Fibroblast of lung (primary cell): ENCODE measurements around the gene ZBTB34. TPM values are rescaled to one million over a fixed set of nuclear protein-coding genes. Genes with fewer than 3 reads are reported as not detected.
A peak's percentile ranks its signal among the peaks of the same experiment; 100 is the strongest.

Source experiments
- DNase-seq, 2 donors: peaks; one replicate each; pipeline versions ENCODE4 v3.0.0 to v3.0.0-alpha.2; 2010; ENCODE audit warnings: low read depth in 2 of 2
- H2AFZ ChIP-seq: 2 replicates; pipeline ENCODE4 v1.5.1; 2012; ENCODE audit warnings: low read length, control low read depth, inconsistent platforms
- H3K27ac ChIP-seq: 2 replicates; pipeline ENCODE4 v1.5.1; 2011; ENCODE audit warnings: low read length, control low read depth; ENCODE audit not compliant: insufficient read depth
- H3K27me3 ChIP-seq: 2 replicates; pipeline ENCODE4 v1.5.1; 2011; ENCODE audit warnings: mild to moderate bottlenecking, low read length; ENCODE audit not compliant: control insufficient read depth, insufficient read depth
- H3K36me3 ChIP-seq: 2 replicates; pipeline ENCODE4 v1.5.1; 2011; ENCODE audit warnings: low read length; ENCODE audit not compliant: control insufficient read depth, insufficient read depth
- H3K4me1 ChIP-seq: 2 replicates; pipeline ENCODE4 v1.5.1; 2011; ENCODE audit warnings: low read length; ENCODE audit not compliant: control insufficient read depth, insufficient read depth; ENCODE audit errors: extremely low read depth
- H3K4me2 ChIP-seq: 2 replicates; pipeline ENCODE4 v1.5.1; 2011; ENCODE audit warnings: low read length, control low read depth; ENCODE audit not compliant: insufficient read depth; ENCODE audit errors: extremely low read depth
- H3K4me3 ChIP-seq, 4 experiments: fragments of 200-600 bp in 1 of 4; sonication (generic) in 1 of 4; replicated peaks in 1 of 4; 2 replicates each; pipeline ENCODE4 v1.5.1; 2011 to 2016; ENCODE audit warnings: low read length in 4 of 4, low read depth in 3 of 4, mild to moderate bottlenecking in 3 of 4, control low read depth in 2 of 4, inconsistent platforms in 1 of 4, mixed read lengths in 1 of 4; ENCODE audit not compliant: insufficient read depth in 1 of 4; ENCODE audit errors: control extremely low read depth in 1 of 4
- H3K79me2 ChIP-seq: 2 replicates; pipeline ENCODE4 v1.5.1; 2012; ENCODE audit warnings: mild to moderate bottlenecking, low read length, inconsistent platforms; ENCODE audit not compliant: control insufficient read depth, insufficient read depth
- H3K9ac ChIP-seq: 2 replicates; pipeline ENCODE4 v1.5.1; 2011; ENCODE audit warnings: mild to moderate bottlenecking, low read length, control low read depth; ENCODE audit not compliant: insufficient read depth
- H3K9me3 ChIP-seq: 2 replicates; pipeline ENCODE4 v1.5.1; 2012; ENCODE audit warnings: low read depth, low read length; ENCODE audit not compliant: control insufficient read depth, insufficient read depth
- H4K20me1 ChIP-seq: 2 replicates; pipeline ENCODE4 v1.5.1; 2011; ENCODE audit warnings: low read length; ENCODE audit not compliant: control insufficient read depth, insufficient read depth; ENCODE audit errors: extremely low read depth
- EZH2 ChIP-seq: IDR thresholded peaks from 2 replicates; pipeline ENCODE4 v1.5.1; 2012; ENCODE audit warnings: low read length, control low read depth, mild to moderate bottlenecking; ENCODE audit errors: missing control alignments
- polyA plus RNA-seq, 2 donors: library from polyadenylated mRNA; depleted of rRNA in 1 of 2; stranded (reverse) in 1 of 2; unstranded in 1 of 2; fragments of >200 nt; gene quantifications; 2 replicates each; pipeline ENCODE4 v1.2.1, GENCODE V29; 2011 to 2012; ENCODE audit warnings: missing spikeins in 1 of 2
- total RNA-seq: library from RNA; depleted of rRNA; stranded (reverse); fragments of >200 nt; gene quantifications from 2 replicates; pipeline ENCODE4 v1.2.1, GENCODE V29; 2014
- TF ChIP-seq, protein P1 (sequence below), 2 donors: IDR thresholded peaks in 1 of 2; conservative IDR thresholded peaks in 1 of 2; 1 replicate in 1 of 2; 2 replicates in 1 of 2; pipeline ENCODE4 v1.5.1; 2011 to 2012; ENCODE audit warnings: low read length in 2 of 2, control low read depth in 1 of 2, inconsistent platforms in 1 of 2, low read depth in 1 of 2, mild to moderate bottlenecking in 1 of 2

ZBTB34 gene
- total and polyA plus RNA-seq, 2 donors (not counting 1 experiment from before 2014, with no cell fraction given): 6.8 to 7.0 TPM

DNA sequence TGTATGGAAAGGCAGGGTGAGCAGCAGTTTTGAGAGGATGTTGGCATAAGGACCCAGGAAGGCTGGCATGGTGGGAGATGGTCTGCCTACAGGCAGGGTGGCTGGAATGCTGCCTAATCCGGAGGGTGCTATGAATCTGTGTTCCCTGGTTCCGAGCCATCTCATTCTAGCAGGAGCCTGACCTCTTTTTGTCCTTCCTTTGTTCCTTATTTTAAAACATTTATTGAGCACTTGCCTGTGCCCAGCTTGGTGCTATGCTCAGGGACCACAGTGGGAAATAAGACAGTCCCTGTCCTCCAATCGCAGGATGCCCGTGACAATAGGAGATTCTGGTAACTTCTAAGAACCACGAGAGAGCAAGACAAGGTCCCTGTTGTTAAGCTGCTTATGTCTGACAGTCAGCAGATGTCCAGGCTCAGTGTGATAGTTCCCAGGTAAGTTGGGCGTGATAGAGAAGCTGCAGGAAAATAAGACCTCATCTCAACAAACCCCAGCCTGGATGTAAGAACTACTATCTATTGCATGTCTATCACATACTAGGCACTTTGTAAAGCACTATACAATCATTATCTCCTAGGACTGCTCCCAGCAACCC lies 9.1 kb upstream of the ZBTB34 start:
- no peaks in the 10 kb centered on the region for H3K9me3 ChIP-seq
- H2AFZ ChIP-seq: no peak overlapping the region
- H4K20me1 ChIP-seq: no peaks in the 10 kb centered on the region
- H3K4me2 ChIP-seq: no peak overlapping the region
- no peaks in the 10 kb centered on the region for H3K79me2 ChIP-seq
- H3K36me3 ChIP-seq: no peaks in the 10 kb centered on the region
- H3K4me1 ChIP-seq: no peaks in the 10 kb centered on the region
- H3K4me3 ChIP-seq: no peak overlapping the region
- H3K27me3 ChIP-seq: peaks cover 18% of the 10 kb centered on the region
- DNase-seq: no peak
- no peak for TF ChIP-seq EZH2
- TF ChIP-seq, protein P1, sequence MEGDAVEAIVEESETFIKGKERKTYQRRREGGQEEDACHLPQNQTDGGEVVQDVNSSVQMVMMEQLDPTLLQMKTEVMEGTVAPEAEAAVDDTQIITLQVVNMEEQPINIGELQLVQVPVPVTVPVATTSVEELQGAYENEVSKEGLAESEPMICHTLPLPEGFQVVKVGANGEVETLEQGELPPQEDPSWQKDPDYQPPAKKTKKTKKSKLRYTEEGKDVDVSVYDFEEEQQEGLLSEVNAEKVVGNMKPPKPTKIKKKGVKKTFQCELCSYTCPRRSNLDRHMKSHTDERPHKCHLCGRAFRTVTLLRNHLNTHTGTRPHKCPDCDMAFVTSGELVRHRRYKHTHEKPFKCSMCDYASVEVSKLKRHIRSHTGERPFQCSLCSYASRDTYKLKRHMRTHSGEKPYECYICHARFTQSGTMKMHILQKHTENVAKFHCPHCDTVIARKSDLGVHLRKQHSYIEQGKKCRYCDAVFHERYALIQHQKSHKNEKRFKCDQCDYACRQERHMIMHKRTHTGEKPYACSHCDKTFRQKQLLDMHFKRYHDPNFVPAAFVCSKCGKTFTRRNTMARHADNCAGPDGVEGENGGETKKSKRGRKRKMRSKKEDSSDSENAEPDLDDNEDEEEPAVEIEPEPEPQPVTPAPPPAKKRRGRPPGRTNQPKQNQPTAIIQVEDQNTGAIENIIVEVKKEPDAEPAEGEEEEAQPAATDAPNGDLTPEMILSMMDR (conservative IDR thresholded peaks at IDR 0.05 in 1 of 2, IDR thresholded peaks at IDR 0.05 in 1 of 2; ENCODE audit: low read depth in 1 of 2, low read length in 2 of 2): no peak
- H3K9ac ChIP-seq: no peak overlapping the region
- no peak overlapping the region for H3K27ac ChIP-seq

- Histone ChIP-seq H4K20me1 (no peaks in the 10 kb centered on the region), H3K27me3 (peaks cover 24% of the 10 kb centered on the region), H2AFZ (no peak overlapping the region), H3K4me1 (no peaks in the 10 kb centered on the region), H3K9ac (no peak overlapping the region), H3K4me3 (no peak overlapping the region), H3K36me3 (no peaks in the 10 kb centered on the region), H3K27ac (no peak overlapping the region), H3K79me2 (no peaks in the 10 kb centered on the region), H3K4me2 (no peak overlapping the region), H3K9me3 (no peaks in the 10 kb centered on the region)
- no peak for DNase-seq
- TF ChIP-seq, protein P1 (conservative IDR thresholded peaks at IDR 0.05 in 1 of 2, IDR thresholded peaks at IDR 0.05 in 1 of 2; ENCODE audit: low read depth in 1 of 2, low read length in 2 of 2): no peak
- peak; percentile 50 for TF ChIP-seq EZH2
These were observed 8.3 kb upstream of the ZBTB34 start for GRCh38 chr9:126852086-126852688.

GRCh38 chr9:126853667-126854066 lies 6.8 kb upstream of the ZBTB34 start:
- Histone ChIP-seq H3K79me2 (no peaks in the 10 kb centered on the region), H3K36me3 (no peaks in the 10 kb centered on the region)

More at GRCh38 chr9:126853667-126854066, 6.8 kb upstream of the ZBTB34 start:
- H3K27ac ChIP-seq: no peak overlapping the region
- no peaks in the 10 kb centered on the region for H3K4me1 ChIP-seq
- peaks cover 32% of the 10 kb centered on the region for H3K27me3 ChIP-seq
- H3K4me2 ChIP-seq: no peak overlapping the region
- no peak overlapping the region for H3K9ac ChIP-seq
- H2AFZ ChIP-seq: no peak overlapping the region
- H3K9me3 ChIP-seq: no peaks in the 10 kb centered on the region
- H3K4me3 ChIP-seq: no peak overlapping the region
- peak in 1 of 2 donors; percentile 51 for DNase-seq
- H4K20me1 ChIP-seq: no peaks in the 10 kb centered on the region
- no peak for TF ChIP-seq EZH2
- TF ChIP-seq, protein P1 (conservative IDR thresholded peaks at IDR 0.05 in 1 of 2, IDR thresholded peaks at IDR 0.05 in 1 of 2; ENCODE audit: low read depth in 1 of 2, low read length in 2 of 2): no peak
